ENCODE measurements around the gene PODXL. TPM values are rescaled to one million over a fixed set of nuclear protein-coding genes. Genes with fewer than 3 reads are reported as not detected.
A peak's percentile ranks its signal among the peaks of the same experiment; 100 is the strongest.

Gene PODXL
- total RNA-seq, 4 donors from 2014 or later: 4.3 to 20.2 (median 13.8) TPM

GRCh38 chr7:131527456-131527855 lies 29.0 kb downstream of the PODXL start:
- intact Hi-C loops (cut with DNase I; ENCODE audit: low total_unique reads): no loop called here
- TF ChIP-seq POLR2A (IDR thresholded peaks at IDR 0.05) (no peak), CTCF (IDR thresholded peaks at IDR 0.05) (no peak)
- 39 to 52% methylated on average over 4 of the region's 4 CpGs for WGBS, 2 donors
- H3K4me3 ChIP-seq (ENCODE audit: low read depth, poor library complexity, severe bottlenecking): no peak overlapping the region
- no peak for DNase-seq (ENCODE audit: low spot score in 2 of 2)

GRCh38 chr7:131525820-131526219 lies 30.6 kb downstream of the PODXL start:
- DNase-seq (ENCODE audit: low spot score in 2 of 2): no peak
- WGBS, 2 donors: 66 to 71% methylated on average over 2 of the region's 2 CpGs
- no peak for TF ChIP-seq POLR2A (IDR thresholded peaks at IDR 0.05)
- no peak overlapping the region for H3K4me3 ChIP-seq (ENCODE audit: low read depth, poor library complexity, severe bottlenecking)
- intact Hi-C loops (cut with DNase I; ENCODE audit: low total_unique reads): no loop called here

GRCh38 chr7:131524703-131525102 lies 31.7 kb downstream of the PODXL start:
- DNase-seq (ENCODE audit: low spot score in 2 of 2): no peak
- no peak for TF ChIP-seq CTCF (IDR thresholded peaks at IDR 0.05)
- TF ChIP-seq POLR2A (IDR thresholded peaks at IDR 0.05): no peak
- no peak overlapping the region for H3K4me3 ChIP-seq (ENCODE audit: low read depth, poor library complexity, severe bottlenecking)
- intact Hi-C loops (cut with DNase I; ENCODE audit: low total_unique reads): no loop called here

- intact Hi-C loops (cut with DNase I; ENCODE audit: low total_unique reads): no loop called here
- no peak for DNase-seq (ENCODE audit: low spot score in 2 of 2)
- TF ChIP-seq POLR2A (IDR thresholded peaks at IDR 0.05) (no peak), CTCF (IDR thresholded peaks at IDR 0.05) (no peak)
- WGBS, 2 donors: 45 to 72% methylated on average over 2 of the region's 2 CpGs
- H3K4me3 ChIP-seq (ENCODE audit: low read depth, poor library complexity, severe bottlenecking): no peak overlapping the region
Observed at GRCh38 chr7:131524115-131524514, 32.3 kb downstream of the PODXL start.

- intact Hi-C loops (cut with DNase I; ENCODE audit: low total_unique reads): no loop called here
- no peak for DNase-seq (ENCODE audit: low spot score in 2 of 2)
- WGBS, 2 donors: 76 to 82% methylated on average over 11 of the region's 11 CpGs
- no peak overlapping the region for H3K4me3 ChIP-seq (ENCODE audit: low read depth, poor library complexity, severe bottlenecking)
- TF ChIP-seq POLR2A (IDR thresholded peaks at IDR 0.05) (no peak), CTCF (IDR thresholded peaks at IDR 0.05) (no peak)
Observed at GRCh38 chr7:131522325-131522930, 34.0 kb downstream of the PODXL start.

- intact Hi-C loops (cut with DNase I; ENCODE audit: low total_unique reads): no loop called here
- DNase-seq (ENCODE audit: low spot score in 2 of 2): peak in 1 of 2 donors; percentile 83
- 66 to 68% methylated on average over 7 of the region's 7 CpGs for WGBS, 2 donors
- TF ChIP-seq POLR2A (IDR thresholded peaks at IDR 0.05) (no peak), CTCF (IDR thresholded peaks at IDR 0.05) (no peak)
- H3K4me3 ChIP-seq (ENCODE audit: low read depth, poor library complexity, severe bottlenecking): no peak overlapping the region
Observed at GRCh38 chr7:131521651-131522163, 34.7 kb downstream of the PODXL start.
